GM19025 (cell line): ENCODE results near the gene TRAPPC10.

Source experiments
- ATAC-seq: cut with Tn5 transposase; IDR thresholded peaks from one replicate; pipeline ENCODE4 v1.9.1; 2021; ENCODE audit warnings: mild to moderate bottlenecking, low read depth, moderate library complexity; ENCODE audit not compliant: unreplicated experiment

The TRAPPC10 gene

GRCh38 chr21:43981151-43981870 is 30.8 kb upstream of the TRAPPC10 start:
- no peak for ATAC-seq

- ATAC-seq, result no peak
These were observed 30.3 kb upstream of the TRAPPC10 start for GRCh38 chr21:43981871-43982210.

GRCh38 chr21:43982489-43983078 is 29.5 kb upstream of the TRAPPC10 start:
- no peak for ATAC-seq

GRCh38 chr21:43983390-43983789 is 28.7 kb upstream of the TRAPPC10 start:
- no peak for ATAC-seq

GRCh38 chr21:43983860-43984420 is 28.2 kb upstream of the TRAPPC10 start:
- no peak for ATAC-seq

GRCh38 chr21:43984905-43985689 is 27.0 kb upstream of the TRAPPC10 start:
- ATAC-seq, result no peak

- no peak for ATAC-seq
These were observed 26.3 kb upstream of the TRAPPC10 start for GRCh38 chr21:43985690-43986251.

GRCh38 chr21:43986544-43987451 is 25.3 kb upstream of the TRAPPC10 start:
- ATAC-seq, result no peak

- no peak for ATAC-seq
These were observed 24.6 kb upstream of the TRAPPC10 start for GRCh38 chr21:43987509-43987908.

GRCh38 chr21:43988016-43988415 is 24.1 kb upstream of the TRAPPC10 start:
- ATAC-seq, result no peak

- no peak for ATAC-seq
These were observed 23.4 kb upstream of the TRAPPC10 start for GRCh38 chr21:43988506-43989230.

GRCh38 chr21:43989401-43989800 is 22.7 kb upstream of the TRAPPC10 start:
- no peak for ATAC-seq

GRCh38 chr21:43991447-43991991 is 20.6 kb upstream of the TRAPPC10 start:
- no peak for ATAC-seq

GRCh38 chr21:43992121-43992520 is 20.0 kb upstream of the TRAPPC10 start:
- ATAC-seq, result no peak

GRCh38 chr21:43993420-43993934 is 18.6 kb upstream of the TRAPPC10 start:
- no peak for ATAC-seq

- ATAC-seq, result no peak
These were observed 18.0 kb upstream of the TRAPPC10 start for GRCh38 chr21:43994085-43994484.

GRCh38 chr21:43994646-43995045 is 17.5 kb upstream of the TRAPPC10 start:
- no peak for ATAC-seq

GRCh38 chr21:43995521-43996105 is 16.5 kb upstream of the TRAPPC10 start:
- no peak for ATAC-seq
